Cardiac muscle cell (in vitro differentiated cells and primary cell): Measurements from ENCODE around the gene EPB41L4B. TPM values are rescaled to one million over a fixed set of nuclear protein-coding genes. Genes with fewer than 3 reads are reported as not detected.

Source experiments
- DNase-seq, 2 donors: peaks; one replicate each; pipeline versions ENCODE4 v3.0.0 to v3.0.0-alpha.2; 2010 to 2017; ENCODE audit warnings: low read depth in 1 of 2, low spot score in 1 of 2
- H3K27ac ChIP-seq: fragments of 200-600 bp; sonication (generic); 2 replicates; pipeline ENCODE4 v1.5.1; 2016
- H3K27me3 ChIP-seq: fragments of 200-600 bp; sonication (generic); 2 replicates; pipeline ENCODE4 v1.6.0; 2016; ENCODE audit warnings: control low read depth
- H3K36me3 ChIP-seq: fragments of 200-600 bp; sonication (generic); 2 replicates; pipeline ENCODE4 v1.5.1; 2016; ENCODE audit warnings: control low read depth
- H3K4me1 ChIP-seq: fragments of 200-600 bp; sonication (generic); 2 replicates; pipeline ENCODE4 v1.8.1; 2017; ENCODE audit warnings: low read depth, mild to moderate bottlenecking, mixed run types
- H3K4me3 ChIP-seq: fragments of 200-600 bp; sonication (generic); 2 replicates; pipeline ENCODE4 v1.5.1; 2016; ENCODE audit warnings: mild to moderate bottlenecking
- H3K9me3 ChIP-seq: fragments of 200-600 bp; sonication (generic); 2 replicates; pipeline ENCODE4 v1.5.1; 2017; ENCODE audit warnings: low read depth, mild to moderate bottlenecking, control low read depth
- polyA plus RNA-seq: library from polyadenylated mRNA; unstranded; fragments of >200 nt; fragmentation: Nextera tagmentation; extraction: Ambion mirVana; gene quantifications from 2 replicates; pipeline ENCODE4 v1.2.1, GENCODE V29; 2016
- total RNA-seq: library from RNA; depleted of rRNA; stranded (reverse); fragments of >200 nt; gene quantifications from 2 replicates; pipeline ENCODE4 v1.2.3, GENCODE V29; 2016
- TF ChIP-seq, protein P1 (sequence below): IDR thresholded peaks from 2 replicates; pipeline ENCODE4 v1.5.1; 2012; ENCODE audit warnings: low read depth, mild to moderate bottlenecking, low read length

The EPB41L4B gene
- total and polyA plus RNA-seq, 2 experiments from 2014 or later: 2.0 to 2.1 TPM

- TF ChIP-seq, protein P1, sequence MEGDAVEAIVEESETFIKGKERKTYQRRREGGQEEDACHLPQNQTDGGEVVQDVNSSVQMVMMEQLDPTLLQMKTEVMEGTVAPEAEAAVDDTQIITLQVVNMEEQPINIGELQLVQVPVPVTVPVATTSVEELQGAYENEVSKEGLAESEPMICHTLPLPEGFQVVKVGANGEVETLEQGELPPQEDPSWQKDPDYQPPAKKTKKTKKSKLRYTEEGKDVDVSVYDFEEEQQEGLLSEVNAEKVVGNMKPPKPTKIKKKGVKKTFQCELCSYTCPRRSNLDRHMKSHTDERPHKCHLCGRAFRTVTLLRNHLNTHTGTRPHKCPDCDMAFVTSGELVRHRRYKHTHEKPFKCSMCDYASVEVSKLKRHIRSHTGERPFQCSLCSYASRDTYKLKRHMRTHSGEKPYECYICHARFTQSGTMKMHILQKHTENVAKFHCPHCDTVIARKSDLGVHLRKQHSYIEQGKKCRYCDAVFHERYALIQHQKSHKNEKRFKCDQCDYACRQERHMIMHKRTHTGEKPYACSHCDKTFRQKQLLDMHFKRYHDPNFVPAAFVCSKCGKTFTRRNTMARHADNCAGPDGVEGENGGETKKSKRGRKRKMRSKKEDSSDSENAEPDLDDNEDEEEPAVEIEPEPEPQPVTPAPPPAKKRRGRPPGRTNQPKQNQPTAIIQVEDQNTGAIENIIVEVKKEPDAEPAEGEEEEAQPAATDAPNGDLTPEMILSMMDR: no peak
- DNase-seq: no peak
- Histone ChIP-seq H3K36me3 (no peaks in the 10 kb centered on the region), H3K4me1 (no peaks in the 10 kb centered on the region), H3K9me3 (no peaks in the 10 kb centered on the region), H3K4me3 (no peak overlapping the region), H3K27me3 (no peaks in the 10 kb centered on the region), H3K27ac (no peak overlapping the region)
Observed at GRCh38 chr9:109239240-109239639, 81.6 kb downstream of the EPB41L4B start.

DNA sequence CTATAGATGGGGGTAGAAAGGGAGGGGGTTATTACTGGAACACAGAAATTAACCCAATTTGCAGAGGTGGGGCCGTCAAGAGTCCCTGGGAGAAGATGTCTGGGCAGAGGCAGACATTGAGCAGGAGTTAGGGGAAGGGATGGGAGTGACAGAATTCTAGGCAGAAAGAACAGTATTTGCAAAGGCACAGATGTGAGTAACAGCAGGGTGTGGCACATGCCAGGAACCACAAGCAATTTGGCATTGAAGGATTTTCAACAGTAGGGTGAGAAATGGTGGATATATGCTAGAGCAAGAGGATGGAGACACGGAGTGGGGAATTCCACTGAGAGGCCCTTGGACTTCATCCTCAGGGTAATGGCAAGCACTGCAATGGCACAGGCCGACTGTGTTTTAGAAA lies 82.2 kb downstream of the EPB41L4B start:
- TF ChIP-seq, protein P1: no peak
- Histone ChIP-seq H3K36me3 (no peaks in the 10 kb centered on the region), H3K27me3 (no peaks in the 10 kb centered on the region), H3K4me3 (no peak overlapping the region), H3K9me3 (no peaks in the 10 kb centered on the region), H3K27ac (no peak overlapping the region), H3K4me1 (no peaks in the 10 kb centered on the region)
- DNase-seq: no peak

GRCh38 chr9:109238125-109238524 lies 82.7 kb downstream of the EPB41L4B start:
- H3K4me1 ChIP-seq: no peaks in the 10 kb centered on the region
- no peaks in the 10 kb centered on the region for H3K36me3 ChIP-seq
- H3K27me3 ChIP-seq: no peaks in the 10 kb centered on the region
- no peak for DNase-seq
- no peaks in the 10 kb centered on the region for H3K9me3 ChIP-seq
- TF ChIP-seq, protein P1: no peak
- no peak overlapping the region for H3K4me3 ChIP-seq
- H3K27ac ChIP-seq: no peak overlapping the region

GRCh38 chr9:109232449-109233237 lies 88.2 kb downstream of the EPB41L4B start:
- H3K4me3 ChIP-seq: no peak overlapping the region
- DNase-seq: peak in 1 of 2 donors; percentile 41
- H3K9me3 ChIP-seq: no peaks in the 10 kb centered on the region
- no peaks in the 10 kb centered on the region for H3K36me3 ChIP-seq
- H3K4me1 ChIP-seq: no peaks in the 10 kb centered on the region
- TF ChIP-seq, protein P1: no peak
- H3K27me3 ChIP-seq: peaks cover 6% of the 10 kb centered on the region
- no peak overlapping the region for H3K27ac ChIP-seq

GRCh38 chr9:109231593-109231992 lies 89.3 kb downstream of the EPB41L4B start:
- H3K27me3 ChIP-seq: peaks cover 6% of the 10 kb centered on the region
- no peaks in the 10 kb centered on the region for H3K9me3 ChIP-seq
- H3K4me3 ChIP-seq: no peak overlapping the region
- H3K36me3 ChIP-seq: no peaks in the 10 kb centered on the region
- TF ChIP-seq, protein P1: no peak
- DNase-seq: no peak
- no peak overlapping the region for H3K27ac ChIP-seq
- H3K4me1 ChIP-seq: no peaks in the 10 kb centered on the region
